Renal pelvis (tissue), 4 donors: ENCODE measurements around the gene GIMAP8. TPM values are rescaled to one million over a fixed set of nuclear protein-coding genes. Genes with fewer than 3 reads are reported as not detected.
A peak's percentile ranks its signal among the peaks of the same experiment; 100 is the strongest.
"Not testable (repeated sequence)": the region's sequence is repeated elsewhere in the genome, so short reads cannot be mapped to it uniquely, and the experiment has no call there.

Source experiments
- DNase-seq: peaks from one replicate; pipeline ENCODE4 v3.0.0-alpha.2; 2013
- polyA plus RNA-seq, 3 donors: library from polyadenylated mRNA; unstranded; fragments of 120-200 nt; gene quantifications; one replicate each; pipeline ENCODE4 v1.2.1, GENCODE V29; 2013; ENCODE audit not compliant: insufficient read length in 3 of 3

GIMAP8 gene
- polyA plus RNA-seq, 3 donors: 8.6 to 8.9 (median 8.8) TPM

DNA sequence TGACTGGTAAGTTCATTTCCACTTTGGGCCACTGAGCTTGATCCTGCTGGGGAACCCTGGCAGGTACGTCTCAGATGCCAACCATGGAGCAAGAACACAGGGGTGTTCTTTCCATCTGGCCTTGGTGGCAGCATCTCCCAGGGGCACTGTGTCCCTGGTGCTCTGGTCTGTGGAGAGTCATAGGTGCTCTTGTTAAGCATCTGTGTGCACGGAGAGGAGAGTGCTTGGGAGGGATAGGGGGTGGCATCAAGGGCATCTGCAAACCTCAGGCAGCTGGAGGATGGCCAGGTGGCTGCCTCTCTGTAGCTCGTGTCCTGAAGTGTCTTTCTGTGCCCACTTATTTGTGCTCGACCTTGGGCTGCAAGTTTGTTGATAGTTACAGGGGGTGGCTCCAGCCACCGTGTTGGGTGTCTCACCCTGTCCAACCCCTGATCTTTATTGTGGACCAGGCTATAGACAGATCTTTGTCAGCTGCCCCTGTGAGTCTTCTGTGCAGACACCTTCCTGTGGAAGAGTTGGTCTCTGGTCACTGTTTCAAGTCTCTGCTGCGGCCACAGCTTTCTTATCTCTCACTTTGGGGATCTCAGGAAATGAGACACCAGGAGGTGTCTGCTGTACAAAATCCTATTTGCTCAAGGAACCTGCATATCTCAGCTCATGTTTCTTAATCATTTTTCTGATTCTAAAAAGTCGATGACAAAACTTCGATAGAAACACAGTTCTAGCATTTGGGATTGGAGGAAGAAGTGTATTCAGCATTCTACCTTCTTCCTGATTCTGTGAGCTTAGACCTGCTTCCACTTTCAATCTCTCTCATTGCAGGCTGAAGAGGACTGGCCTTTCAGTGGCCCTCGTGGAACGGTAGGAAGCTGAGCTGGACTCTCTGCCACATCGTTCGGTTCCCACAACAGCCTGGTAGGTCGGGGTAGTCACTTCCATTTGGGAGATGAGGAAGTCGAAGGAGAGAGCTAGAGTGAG, 17.2 kb upstream of the GIMAP8 start:
- no peak for DNase-seq

DNA sequence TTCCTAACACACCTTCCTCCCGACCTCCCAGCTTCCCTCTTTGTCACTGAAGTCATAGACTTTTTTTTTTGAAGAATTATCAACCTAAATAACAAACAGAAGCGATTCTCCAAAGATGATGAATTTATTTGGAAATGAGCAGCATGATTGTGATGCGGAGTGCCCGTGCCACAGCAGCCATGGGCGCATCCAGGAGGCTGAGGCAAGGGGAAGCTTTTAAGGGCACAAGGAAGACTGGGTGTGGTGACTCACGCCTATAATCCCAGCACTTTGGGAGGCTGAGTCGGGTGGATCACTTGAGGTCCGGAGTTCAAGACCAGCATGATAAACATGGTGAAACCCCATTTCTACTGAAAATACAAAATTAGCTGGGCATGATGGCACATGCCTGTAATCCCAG, 16.2 kb upstream of the GIMAP8 start:
- DNase-seq: no peak

GRCh38 chr7:150435047-150435389, 15.4 kb upstream of the GIMAP8 start:
- DNase-seq: no peak

- DNase-seq: no peak
Measured at GRCh38 chr7:150435390-150436073, 14.9 kb upstream of the GIMAP8 start.

DNA sequence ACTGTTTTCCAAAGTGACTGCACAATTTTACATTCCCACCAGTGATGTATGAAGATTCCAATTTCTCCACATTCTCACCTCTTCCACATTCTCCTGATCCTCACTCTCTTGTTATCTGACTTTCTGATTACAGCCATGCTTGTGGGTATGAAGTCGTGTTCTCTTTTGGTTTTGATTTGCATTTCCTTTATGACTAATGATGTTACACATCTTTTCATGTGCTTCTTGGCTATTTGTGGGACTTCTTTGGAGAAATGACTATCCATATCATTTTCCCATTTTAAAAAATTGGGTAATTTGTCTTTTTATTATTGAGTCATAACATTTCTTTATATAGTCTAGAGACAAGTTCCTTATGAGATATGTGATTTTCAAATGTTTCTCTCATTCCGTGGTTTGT, 10.5 kb upstream of the GIMAP8 start:
- DNase-seq: no peak

DNA sequence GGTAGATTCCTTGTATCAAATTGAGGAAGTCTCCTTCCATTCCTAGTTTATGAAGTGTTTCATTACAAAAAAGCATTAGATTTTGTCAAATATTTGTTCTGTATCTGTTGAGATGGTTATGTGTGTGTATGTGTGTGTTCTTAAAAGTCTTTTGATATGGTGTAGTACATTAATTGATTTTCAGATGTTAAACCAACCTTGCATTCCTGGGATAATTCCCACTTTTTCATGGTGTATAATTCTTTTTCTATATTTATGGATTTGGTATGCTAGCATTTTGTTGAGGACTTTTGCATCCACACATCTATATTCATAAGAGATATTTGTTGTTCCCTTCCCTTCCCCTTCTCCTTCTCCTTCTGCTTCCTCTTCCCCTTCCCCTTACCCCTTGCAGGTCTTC, 8.9 kb upstream of the GIMAP8 start:
- DNase-seq: no peak

GRCh38 chr7:150442811-150443210, 7.6 kb upstream of the GIMAP8 start:
- DNase-seq: no peak

GRCh38 chr7:150443793-150444540, 6.5 kb upstream of the GIMAP8 start:
- DNase-seq: no peak

GRCh38 chr7:150444674-150445365, 5.6 kb upstream of the GIMAP8 start:
- no peak for DNase-seq

DNA sequence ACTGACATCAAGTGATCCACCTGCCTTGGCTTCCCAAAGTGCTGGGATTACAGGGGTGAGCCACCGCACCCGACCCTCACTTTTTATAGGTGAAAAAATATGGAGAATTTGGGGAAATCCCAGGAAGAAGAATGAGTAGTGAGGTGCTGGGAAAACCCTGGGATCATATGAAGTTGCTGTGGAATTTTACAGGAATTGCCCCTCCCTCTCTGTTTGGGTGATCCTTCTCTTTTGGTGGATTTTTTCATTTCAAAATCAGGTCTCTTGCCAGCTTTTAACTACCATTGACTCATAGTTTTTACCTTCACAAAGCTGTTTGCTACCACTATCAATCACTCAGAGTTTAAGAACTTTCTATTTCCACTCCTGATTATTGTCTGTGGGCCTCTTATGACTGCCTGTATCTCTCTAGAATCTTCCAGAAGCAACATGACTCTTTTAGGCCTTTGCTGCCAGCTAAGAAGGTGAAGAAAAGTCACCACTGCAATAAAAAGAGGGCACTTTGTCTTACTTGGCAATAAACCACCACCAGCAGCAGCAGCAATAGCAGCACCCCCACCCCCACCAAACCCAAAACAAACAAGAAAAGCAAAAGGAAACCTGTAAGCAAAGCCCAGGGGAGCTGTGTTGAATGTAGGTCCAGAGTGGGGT, 4.0 kb upstream of the GIMAP8 start:
- DNase-seq: no peak

- DNase-seq: no peak
Measured at GRCh38 chr7:150447966-150448788, 2.3 kb upstream of the GIMAP8 start.

DNA sequence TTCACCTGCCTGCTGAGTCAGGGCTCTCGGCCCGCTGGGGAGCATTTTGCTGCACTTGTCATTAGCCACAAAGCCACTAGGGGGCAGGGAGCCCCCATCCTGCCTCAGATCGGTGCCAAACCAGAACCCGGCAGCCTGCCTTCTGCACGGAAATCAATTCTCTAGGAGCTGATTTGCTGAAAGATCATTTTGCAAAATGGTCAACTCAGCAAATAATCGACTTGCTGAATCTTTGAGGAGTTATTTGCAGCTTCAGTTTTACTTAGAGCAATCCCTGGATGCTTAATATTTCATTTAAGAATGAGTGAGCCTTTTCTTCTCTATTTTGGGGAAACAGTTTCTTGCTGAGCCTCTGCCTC, 1.7 kb upstream of the GIMAP8 start:
- DNase-seq: peak; percentile 54

DNA sequence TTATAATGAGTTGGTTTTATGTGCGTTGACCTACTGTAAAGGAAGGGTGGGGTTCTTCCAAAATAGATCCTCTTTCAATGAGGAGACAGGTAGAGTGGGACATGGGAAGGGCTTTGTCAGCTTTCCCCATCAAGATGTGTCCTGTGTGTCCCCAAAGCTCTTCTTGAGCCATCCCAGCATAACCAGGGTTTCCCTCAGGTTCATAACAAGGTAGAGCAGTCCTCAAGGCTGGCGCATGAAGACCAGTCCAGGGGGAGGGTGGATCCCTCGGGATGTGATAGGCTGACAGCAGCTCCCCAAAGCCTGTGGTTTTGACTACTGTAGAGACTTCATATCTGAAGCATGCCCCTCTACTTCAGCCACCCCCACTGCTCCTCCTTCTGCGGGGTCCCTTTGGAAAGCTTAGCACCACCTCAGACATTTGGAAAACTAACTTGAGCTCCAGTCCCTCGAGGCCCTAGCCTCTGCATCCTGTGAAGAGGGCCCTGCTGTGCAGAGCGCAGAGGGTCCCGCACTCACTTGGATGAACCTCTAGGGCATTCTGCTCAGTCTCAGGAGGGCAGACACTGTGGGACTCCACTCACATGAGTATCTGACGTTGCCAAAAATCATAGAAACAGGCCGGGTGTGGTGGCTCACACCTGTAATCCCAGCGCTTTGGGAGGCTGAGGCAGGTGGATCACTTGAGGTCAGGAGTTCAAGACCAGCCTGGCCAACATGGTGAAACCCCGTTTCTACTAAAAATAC, 1.1 kb upstream of the GIMAP8 start:
- DNase-seq: no peak

- DNase-seq: no peak
Measured at GRCh38 chr7:150451097-150451793, 815 bp downstream of the GIMAP8 start.

- no peak for DNase-seq
Measured at GRCh38 chr7:150451833-150452461, 1.5 kb downstream of the GIMAP8 start.

GRCh38 chr7:150453181-150453580, 2.8 kb downstream of the GIMAP8 start:
- no peak for DNase-seq

DNA sequence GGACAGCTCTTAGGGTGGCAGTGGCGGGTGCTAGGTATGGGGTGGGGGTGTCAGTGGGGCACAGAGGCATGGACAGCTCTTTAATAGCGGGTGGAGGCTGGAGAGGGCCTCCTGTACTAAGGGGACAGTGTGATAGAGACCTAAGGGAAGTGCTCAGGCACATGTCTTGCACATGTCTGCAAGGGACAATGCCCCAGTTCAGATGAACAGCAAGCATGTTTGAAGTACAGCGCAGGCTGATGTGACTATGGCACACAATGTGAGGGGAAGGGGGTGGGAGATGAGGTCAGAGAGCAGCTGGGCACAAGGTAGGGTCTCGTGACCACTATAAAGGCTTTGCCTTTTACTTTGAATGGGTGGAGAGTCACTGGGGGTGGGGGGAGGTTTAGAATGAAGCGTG, 3.5 kb downstream of the GIMAP8 start:
- DNase-seq: no peak

DNA sequence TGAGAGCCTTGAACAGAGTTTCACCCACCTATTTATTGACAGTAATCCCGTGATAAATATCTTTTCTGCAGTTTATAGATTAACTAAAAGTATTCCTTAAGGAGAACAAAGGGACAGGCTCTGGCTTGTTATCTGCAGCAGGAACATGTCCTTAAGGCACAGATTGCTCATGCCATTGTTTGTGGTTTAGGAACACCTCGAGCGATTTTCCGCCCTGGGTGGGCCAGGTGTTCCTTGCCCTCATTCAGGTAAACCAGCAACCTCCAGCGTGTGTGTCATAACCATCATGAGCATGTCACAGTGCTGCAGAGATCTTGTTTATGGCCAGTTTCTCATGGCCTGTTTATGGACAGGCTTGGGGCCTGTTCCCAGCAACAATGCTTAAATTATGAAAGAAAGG, 6.6 kb downstream of the GIMAP8 start:
- not testable (repeated sequence) for DNase-seq

DNA sequence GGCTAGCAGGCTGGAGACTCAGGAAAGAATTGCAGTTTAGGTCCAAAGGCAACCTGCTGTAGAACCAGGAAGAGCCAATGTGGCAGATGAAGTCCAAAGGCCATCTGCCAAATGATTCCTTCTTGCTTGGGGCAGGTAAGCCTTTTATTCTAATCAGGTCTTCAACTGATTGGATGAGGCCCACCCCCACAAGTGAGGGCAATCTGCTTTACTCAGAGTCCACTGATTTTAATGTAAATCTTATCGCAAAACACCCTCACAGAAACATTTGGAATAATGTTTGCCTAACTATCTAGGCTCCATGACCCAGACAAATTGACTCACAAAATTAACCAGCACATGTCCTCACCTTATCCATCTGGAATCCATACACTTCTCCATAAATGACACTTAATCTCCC, 7.8 kb downstream of the GIMAP8 start:
- DNase-seq: no peak
